Measurements from ENCODE around the gene UVRAG.
"Not testable (repeated sequence)": the region's sequence is repeated elsewhere in the genome, so short reads cannot be mapped to it uniquely, and the experiment has no call there.

Gene UVRAG

GRCh38 chr11:76074148-76075095 lies 259.4 kb downstream of the UVRAG start:
- DNase-seq (ENCODE audit: low read depth): no peak

DNA sequence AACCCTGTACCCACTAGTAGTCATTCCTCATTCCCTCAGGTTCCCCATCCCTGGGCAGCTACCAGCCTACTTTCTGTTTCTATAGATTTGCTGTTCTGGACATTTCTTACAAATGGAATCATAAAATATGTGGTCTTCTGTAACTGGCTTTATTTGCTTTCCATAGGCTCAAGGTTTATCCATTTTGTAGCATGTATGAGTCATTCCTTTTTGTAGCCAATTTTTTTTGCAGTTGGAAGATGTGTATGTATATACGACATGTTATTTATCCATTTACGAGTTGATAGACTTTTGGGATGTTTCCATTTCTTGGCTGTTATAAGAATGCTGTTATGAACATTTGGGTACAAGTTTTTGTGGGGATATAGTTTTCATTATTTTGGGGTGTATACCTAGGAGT lies 260.7 kb downstream of the UVRAG start:
- DNase-seq (ENCODE audit: low read depth): no peak

GRCh38 chr11:76076253-76076652 lies 261.2 kb downstream of the UVRAG start:
- DNase-seq (ENCODE audit: low read depth): not testable (repeated sequence)

GRCh38 chr11:76076749-76077148 lies 261.7 kb downstream of the UVRAG start:
- DNase-seq (ENCODE audit: low read depth): no peak

DNA sequence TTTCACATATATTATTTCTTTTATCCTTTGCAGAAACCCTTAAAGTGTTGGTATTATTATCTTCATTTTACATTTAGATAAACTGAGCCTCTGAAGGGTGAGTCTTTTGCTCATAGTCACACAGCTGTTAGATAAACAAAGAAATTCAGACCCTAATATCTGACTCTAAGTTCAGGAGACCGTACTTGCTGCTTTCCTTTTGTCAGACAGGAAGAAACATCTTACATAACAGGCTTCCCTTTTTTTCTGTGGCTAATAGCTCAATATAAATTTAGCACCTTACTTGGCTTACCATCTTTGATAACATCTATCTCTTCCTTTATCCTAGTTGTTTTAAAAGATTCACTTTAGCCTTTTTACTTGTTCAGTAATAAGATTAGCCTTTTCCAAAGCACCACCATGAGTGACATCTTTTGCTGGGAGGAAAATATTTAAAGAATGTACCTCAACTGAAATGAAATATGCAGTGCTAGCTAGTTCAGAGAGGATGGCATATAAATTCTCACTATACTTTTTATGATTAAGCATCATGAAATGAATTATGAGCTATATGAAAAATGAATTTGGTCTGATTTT lies 262.7 kb downstream of the UVRAG start:
- DNase-seq (ENCODE audit: low read depth): no peak

DNA sequence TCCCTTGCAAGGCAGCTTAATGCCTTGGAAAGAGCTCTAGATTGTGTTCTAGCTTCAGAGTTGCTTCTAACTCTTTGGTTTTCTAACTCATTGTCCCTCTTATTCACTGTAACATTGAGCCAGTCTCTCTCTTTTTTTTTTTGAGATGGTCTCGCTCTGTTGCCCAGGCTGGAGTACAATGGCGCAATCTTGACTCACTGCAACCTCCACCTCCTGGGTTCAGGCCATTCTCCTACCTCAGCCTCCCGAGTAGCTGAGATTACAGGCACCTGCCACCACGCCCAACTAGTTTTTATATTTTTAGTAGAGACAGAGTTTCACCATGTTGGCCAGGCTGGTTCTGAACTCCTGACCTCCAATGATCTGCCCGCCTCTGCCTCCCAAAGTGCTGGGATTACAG lies 266.1 kb downstream of the UVRAG start:
- not testable (repeated sequence) for DNase-seq (ENCODE audit: low read depth)

GRCh38 chr11:76083563-76084451 lies 268.8 kb downstream of the UVRAG start:
- no peak for DNase-seq (ENCODE audit: low read depth)

GRCh38 chr11:76085270-76085669 lies 270.3 kb downstream of the UVRAG start:
- DNase-seq (ENCODE audit: low read depth): no peak

GRCh38 chr11:76086743-76087635 lies 272.0 kb downstream of the UVRAG start:
- DNase-seq (ENCODE audit: low read depth): no peak

GRCh38 chr11:76087749-76088148 lies 272.7 kb downstream of the UVRAG start:
- DNase-seq (ENCODE audit: low read depth): no peak

DNA sequence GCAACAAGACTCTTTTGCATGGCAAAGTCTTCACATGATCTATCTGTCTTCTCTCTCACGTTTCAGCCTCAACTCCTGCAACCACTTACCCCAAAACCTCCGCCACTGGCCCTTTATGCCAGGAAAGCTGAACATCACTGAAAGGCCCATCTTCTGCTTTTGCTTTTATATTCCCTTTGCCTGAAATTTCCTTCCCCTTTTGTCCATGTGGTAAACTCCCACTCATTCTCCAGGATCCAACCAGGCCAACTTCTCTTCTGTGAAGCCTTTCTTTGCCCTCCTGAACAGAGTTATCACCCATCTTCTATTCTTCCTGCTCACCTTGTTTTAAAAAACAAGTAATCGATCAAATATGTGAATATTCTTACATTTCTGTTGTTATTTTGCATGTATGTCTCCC lies 273.5 kb downstream of the UVRAG start:
- no peak for DNase-seq (ENCODE audit: low read depth)

DNA sequence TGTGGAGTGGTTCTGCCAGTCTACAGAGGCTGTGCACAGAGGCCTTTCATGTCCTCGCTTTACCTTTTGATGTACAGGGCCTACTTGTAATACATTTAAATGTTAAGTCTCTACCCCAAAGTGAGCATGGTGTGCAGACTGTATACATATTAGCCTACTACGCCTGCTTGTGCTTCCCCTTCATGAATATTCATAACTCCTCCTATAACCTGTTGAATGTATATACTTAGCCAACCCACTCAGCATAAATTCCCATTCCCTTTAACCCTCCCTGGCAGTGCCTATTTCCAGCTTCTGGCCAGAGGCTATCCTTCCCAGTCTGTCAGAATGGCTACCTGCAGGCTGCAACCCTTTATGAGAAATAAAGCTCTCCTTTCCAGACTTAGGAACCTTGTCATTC lies 275.2 kb downstream of the UVRAG start:
- DNase-seq (ENCODE audit: low read depth): no peak

- no peak for DNase-seq (ENCODE audit: low read depth)
Observed at GRCh38 chr11:76090821-76091220, 275.8 kb downstream of the UVRAG start.

DNA sequence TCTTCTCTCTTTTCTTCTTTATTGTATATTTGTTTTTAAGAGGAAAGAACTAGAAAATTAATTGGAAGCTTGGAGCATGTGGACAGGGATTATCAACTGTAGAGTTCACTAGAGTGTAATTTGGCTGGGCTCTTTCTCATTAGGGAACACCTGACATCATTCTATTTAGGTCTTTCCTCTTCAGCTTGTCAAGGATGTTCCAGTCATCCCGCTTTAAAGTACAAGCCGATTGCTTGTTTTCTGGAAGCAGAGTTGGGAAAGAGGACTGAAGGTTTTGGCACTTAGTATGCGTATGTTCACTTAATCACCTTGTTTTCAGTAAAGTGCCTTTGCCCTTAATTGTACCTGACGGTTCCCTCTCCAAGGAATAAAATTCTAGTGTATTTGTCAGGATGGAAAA lies 279.7 kb downstream of the UVRAG start:
- DNase-seq (ENCODE audit: low read depth): no peak

DNA sequence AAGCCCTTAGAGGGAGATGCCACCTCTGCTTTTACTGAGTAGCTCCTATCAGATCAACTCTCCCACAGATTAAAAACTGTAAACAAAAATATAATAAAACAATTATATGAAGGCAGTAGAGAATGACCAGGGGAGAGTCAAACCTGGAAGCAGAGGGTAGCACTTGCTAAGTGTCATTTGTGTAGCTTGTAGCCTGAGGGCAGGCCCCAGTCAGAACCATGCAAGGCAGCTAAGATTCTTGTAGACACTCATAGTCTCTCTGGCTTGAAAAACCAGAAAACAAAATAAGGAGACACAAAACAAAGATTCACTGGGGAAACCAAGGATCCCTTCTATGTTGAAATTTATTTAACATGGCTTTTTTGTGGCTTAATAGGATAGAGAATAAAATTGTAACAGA lies 280.9 kb downstream of the UVRAG start:
- no peak for DNase-seq (ENCODE audit: low read depth)

- DNase-seq (ENCODE audit: low read depth): no peak
Observed at GRCh38 chr11:76096552-76096951, 281.5 kb downstream of the UVRAG start.

- no peak for DNase-seq (ENCODE audit: low read depth)
Observed at GRCh38 chr11:76102802-76103201, 287.8 kb downstream of the UVRAG start.

GRCh38 chr11:76103460-76103859 lies 288.4 kb downstream of the UVRAG start:
- DNase-seq (ENCODE audit: low read depth): no peak

GRCh38 chr11:76104285-76104684 lies 289.3 kb downstream of the UVRAG start:
- no peak for DNase-seq (ENCODE audit: low read depth)

DNA sequence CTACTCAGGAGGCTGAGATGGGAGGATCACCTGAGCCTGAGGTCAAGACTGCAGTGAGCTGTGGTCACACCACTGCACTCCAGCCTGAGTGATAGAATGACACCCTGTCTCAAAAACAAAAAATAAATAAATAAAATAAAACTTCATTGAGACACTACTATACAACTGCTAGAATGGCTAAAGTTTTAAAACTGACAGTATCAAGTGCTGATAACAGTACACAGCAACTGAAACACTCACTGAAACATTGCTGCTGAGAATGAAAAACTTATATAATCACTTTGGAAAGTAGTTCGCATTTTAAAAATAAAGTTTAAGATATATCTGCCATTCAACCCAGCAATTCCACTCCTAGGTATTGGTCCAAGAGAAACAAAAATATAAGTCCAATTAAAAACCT lies 290.6 kb downstream of the UVRAG start:
- DNase-seq (ENCODE audit: low read depth): no peak

DNA sequence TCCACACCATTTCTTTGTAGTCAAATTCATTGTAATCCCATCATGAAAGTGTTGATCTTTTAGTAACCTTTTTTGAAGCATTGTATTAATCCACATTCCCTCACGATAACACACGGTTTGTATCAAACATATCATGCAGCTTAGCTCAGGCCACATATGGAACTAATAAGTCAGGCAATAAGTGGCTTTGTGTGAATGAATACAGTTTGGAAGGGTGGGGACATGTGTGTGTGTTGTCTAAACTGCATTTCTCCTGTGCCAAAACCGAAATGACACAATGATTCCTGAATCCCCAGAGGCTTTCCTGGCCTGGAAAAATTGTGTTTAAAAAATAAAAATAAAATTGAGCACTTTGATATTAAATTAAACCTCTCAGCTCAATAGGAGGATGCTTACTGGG lies 293.0 kb downstream of the UVRAG start:
- no peak for DNase-seq (ENCODE audit: low read depth)

DNA sequence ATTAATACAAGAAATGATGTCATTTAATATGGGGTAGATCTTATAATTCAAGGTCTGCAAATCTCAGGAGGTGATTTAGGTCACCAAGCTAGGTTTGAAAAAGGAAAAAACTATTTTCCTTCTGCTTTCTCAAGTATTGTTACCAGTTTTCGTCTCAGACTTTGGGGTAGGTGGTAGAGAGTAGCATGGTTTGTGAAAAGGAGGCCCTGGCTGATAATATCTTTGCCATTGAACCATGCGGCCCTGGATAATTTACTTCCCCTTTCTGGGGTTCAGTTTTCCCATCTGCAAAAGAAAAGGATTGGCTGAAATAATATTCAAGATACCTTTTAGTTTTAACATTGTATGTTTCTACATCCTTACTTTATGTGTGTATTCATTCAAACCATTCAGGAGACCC lies 299.2 kb downstream of the UVRAG start:
- DNase-seq (ENCODE audit: low read depth): no peak
